Measurements from ENCODE around the gene POM121. TPM values are rescaled to one million over a fixed set of nuclear protein-coding genes. Genes with fewer than 3 reads are reported as not detected.
A peak's percentile ranks its signal among the peaks of the same experiment; 100 is the strongest.
"Not testable (repeated sequence)": the region's sequence is repeated elsewhere in the genome, so short reads cannot be mapped to it uniquely, and the experiment has no call there.

The POM121 gene
- total RNA-seq, 1 donor, result 6.3 TPM

DNA sequence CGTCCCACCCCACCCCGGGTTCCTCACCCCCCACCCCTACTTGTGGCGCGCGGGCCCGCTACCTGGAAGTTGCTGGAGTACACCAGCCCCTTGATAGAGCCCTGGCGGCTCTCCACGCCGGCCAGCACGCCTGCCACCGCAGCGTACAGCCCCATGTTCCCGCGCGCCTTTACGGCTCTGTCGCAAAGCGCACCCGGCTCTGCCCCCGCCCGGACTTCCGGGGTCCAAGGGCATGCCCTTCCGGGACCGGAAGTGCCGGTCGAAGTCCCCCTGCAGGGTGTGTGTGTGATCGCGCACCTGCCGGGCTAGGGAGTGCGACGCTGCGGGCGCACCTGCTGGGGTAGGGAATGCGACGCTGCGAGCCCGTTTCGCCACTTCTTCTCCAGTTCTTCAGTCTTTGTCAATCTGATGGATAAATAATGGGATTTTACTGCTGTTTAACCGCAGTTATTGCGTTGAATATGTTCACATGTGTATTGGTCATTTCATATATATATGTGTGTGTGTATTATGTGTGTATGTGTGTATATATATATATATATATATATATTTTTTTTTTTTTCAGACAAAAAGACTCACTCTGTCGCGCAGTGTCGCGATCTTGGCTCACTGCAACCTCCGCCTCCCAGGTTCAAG, 29.8 kb downstream of the POM121 start:
- DNase-seq (ENCODE audit: low read depth), result not testable (repeated sequence)
- H3K4me3 ChIP-seq (ENCODE audit: low read depth, low read length), result peak overlapping the region; percentile 42

DNA sequence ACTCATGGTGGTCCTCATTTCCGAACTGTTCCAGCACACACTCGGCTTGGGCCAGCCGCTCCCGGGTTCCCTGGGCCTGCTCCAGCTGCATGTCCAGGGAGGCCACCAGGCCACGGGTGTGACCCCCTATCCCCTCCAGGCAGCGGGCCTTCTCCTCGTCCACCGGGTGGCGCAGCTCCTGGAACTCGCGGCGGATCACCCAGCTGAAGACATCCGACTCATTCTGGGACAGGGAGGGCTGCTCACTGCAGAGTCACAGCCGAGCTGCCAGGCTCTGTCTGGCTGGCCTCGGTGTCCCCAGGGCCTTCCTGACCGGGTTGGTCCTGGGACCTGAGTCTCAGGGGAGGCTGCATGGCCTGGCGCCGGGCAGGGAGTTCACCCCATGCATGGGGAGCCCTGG, 35.1 kb downstream of the POM121 start:
- DNase-seq (ENCODE audit: low read depth), result not testable (repeated sequence)

DNA sequence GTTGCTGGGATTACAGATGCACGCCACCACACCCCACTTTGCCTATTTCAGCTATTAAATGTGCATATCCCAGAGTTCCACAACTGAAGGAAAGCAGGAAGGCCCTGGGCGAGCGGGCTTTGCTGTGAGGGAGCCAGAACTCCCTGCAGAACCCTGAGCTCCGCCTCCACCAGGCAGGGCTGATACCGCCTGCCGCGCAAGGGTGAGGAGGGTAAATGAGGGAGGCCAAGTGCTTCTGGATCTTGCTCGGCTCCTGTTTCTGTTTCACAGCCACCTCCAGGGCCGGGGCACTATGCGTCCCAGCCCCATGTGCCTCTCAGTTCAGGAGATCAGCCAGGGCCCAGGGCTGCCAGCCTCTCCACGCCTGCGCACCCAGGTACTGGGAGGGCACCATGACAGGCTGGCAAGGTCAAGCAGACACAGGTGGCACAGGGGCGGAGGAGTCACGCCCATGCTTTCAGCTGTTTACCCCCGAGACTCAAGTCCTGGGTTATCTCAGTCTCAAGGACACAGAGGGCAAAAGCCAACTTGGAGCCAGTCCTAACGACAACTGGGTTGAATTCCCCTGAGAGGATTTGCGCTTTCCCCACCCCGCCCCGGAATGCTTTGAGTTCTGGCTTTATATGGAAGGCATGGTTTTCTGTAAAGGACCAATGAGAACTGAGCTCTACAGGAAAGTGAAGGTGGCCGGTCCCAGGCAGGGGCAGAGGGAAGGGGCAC, 35.9 kb downstream of the POM121 start:
- not testable (repeated sequence) for H3K4me3 ChIP-seq (ENCODE audit: low read depth, low read length); DNase-seq (ENCODE audit: low read depth)

More for the DNA sequence above, 35.1 kb downstream of the POM121 start:
- not testable (repeated sequence) for H3K4me3 ChIP-seq (ENCODE audit: low read depth, low read length)

DNA sequence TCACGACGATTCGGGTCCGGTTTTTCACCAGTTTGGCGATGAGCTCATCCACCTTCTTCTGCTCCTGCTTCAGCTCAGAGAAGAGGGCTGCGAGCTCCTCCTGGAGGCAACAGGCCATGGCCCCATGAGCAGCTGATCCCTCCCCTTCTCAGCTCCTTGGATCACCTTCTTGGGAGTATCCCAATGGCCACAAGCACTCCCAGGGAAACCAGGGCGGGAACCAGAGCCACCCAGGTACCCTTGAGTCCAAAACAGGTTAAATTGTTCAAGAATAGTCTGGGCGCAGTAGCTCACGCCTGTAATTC, 36.4 kb downstream of the POM121 start:
- not testable (repeated sequence) for DNase-seq (ENCODE audit: low read depth); H3K4me3 ChIP-seq (ENCODE audit: low read depth, low read length)

DNA sequence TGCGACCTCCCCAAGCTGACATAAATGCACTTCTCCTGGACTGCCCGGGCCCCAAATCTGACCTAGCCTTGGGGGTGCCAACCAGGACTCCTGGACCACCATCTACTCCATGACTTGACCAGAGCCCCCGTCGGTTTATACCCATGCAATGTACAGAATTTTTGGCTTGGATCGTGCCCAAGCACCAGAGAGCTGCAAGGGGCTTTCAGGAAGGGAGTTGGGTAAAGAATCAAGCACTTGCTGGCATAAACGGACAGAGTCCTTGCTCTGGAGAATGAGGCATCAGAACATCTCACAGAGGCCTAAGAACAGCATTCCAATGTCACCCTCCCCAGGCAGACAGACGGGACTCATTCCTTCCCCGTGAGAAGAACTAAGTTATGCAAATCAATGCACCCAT, 38.2 kb downstream of the POM121 start:
- DNase-seq (ENCODE audit: low read depth); H3K4me3 ChIP-seq (ENCODE audit: low read depth, low read length): not testable (repeated sequence)

DNA sequence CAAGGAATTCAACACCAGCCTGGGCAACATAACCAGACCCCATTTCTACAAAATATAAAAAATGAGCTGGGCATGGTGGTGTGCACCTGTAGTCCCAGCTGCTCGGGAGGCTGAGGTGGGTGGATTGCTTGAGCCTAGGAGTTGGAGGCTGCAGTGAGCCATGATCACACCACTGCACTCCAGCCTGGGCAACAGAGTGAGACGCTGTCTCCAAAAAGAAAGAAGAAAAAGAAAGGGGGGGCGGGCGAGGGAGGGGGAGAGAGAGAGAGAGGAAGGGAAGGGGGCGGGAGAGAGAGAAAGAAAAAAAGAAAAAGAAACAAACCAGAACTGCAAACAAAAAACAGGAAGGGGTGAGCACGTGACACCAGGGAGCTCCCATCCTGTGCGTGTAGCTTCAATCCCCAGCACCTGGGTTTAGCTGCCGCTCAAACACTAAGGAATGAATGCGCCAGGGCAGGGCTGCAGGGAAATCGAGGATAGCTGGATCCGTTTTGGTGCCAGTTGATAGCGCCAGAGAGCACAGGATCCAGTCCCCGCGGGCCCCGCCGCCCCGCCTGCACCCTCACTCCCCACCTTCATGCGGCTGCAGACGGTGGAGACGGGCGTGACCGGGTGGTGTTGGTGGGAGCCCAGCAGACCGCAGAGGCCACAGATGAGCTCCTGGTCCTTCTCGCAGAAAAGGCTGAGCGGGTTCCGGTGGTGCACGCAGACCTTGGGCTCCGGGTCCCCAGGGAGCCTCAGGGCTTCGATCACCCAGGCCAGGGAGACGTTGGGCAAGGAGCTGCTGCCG, 40.5 kb downstream of the POM121 start:
- H3K4me3 ChIP-seq (ENCODE audit: low read depth, low read length); DNase-seq (ENCODE audit: low read depth): not testable (repeated sequence)

DNA sequence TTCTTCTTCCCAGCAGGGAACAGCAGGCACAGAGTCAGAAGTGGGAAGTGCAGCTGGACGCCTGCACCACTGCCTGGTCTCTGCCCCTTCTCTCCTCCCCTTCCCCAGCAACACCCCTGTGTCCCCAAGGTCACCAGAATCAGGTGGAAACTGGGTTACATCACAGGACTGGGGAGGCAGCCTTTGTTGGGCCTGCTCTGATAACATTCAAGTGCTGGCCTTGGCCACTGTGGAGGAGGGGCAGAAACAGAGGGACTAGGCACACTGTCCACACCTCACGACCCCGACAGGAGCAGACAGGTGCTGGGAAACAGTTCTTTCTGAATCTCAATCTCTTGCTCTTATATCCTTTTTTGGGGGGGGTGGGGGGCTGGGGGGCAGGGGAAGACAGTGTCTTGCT, 42.0 kb downstream of the POM121 start:
- DNase-seq (ENCODE audit: low read depth); H3K4me3 ChIP-seq (ENCODE audit: low read depth, low read length): not testable (repeated sequence)

DNA sequence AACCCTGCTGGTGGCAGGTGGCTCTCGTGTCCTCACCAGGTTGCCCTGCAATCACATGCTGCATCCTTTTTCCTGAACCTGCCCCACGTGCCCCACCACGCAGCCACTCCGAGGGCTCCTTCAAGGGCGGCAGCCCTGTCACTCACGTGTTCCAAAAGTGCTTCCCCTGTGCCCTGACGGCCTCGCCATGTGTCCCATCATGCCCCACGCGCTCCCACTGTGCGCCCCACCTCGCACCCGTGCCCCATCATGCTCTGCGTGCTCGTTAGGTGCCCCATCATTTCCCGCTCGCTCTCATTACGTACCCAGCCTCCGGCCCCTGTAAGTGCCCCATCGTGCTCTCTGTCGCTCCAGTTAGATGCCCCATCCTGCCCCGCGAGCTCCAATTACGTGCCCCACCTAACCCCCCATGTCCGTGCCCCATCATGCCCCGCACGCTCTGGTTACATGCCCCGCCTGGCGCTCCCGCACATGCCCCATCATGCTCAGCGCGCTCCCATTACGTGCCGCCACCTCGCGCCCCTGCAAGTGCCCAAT, 44.2 kb downstream of the POM121 start, which contains the start of gene TRIM74:
TSS of gene TRIM74 (minus strand) at position 487 of the 537 bp plus-strand sequence. CDS start 3,309 bp downstream, outside the sequence.
- not testable (repeated sequence) for DNase-seq (ENCODE audit: low read depth); H3K4me3 ChIP-seq (ENCODE audit: low read depth, low read length)

DNA sequence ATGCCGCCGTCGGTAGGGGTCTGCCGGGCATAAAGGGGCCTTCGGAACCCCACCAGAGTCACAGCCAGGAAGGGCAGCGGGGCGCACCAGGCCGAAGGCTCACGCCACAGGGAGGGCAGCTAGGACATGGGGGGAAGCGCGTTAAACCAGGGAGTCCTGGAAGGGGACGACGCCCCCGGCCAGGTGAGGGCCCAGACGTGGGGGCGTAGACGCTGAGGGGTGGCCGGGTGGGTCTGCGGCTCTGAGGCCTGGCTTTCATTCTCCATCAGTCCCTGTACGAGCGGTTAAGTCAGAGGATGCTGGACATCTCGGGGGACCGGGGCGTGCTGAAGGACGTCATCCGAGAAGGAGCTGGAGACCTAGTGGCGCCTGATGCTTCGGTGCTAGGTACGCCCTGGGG, 44.8 kb downstream of the POM121 start:
- DNase-seq (ENCODE audit: low read depth); H3K4me3 ChIP-seq (ENCODE audit: low read depth, low read length): not testable (repeated sequence)

DNA sequence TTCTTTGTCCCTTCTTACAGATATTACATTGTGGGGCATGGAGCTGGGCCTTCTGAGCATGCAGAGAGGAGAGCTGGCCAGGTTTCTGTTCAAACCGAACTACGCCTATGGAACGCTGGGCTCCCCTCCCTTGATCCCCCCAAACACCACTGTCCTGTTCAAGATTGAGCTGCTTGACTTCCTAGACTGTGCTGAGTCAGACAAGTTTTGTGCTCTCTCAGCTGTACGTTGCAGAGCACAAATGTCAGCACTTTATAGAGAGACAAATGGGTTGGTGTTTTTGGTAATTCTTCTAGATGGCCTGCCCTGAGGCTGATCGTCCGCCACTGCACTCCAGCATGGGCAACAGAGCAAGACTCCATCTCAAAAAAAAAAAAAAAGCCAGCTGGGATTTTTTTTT, 46.6 kb downstream of the POM121 start:
- DNase-seq (ENCODE audit: low read depth); H3K4me3 ChIP-seq (ENCODE audit: low read depth, low read length): not testable (repeated sequence)

DNA sequence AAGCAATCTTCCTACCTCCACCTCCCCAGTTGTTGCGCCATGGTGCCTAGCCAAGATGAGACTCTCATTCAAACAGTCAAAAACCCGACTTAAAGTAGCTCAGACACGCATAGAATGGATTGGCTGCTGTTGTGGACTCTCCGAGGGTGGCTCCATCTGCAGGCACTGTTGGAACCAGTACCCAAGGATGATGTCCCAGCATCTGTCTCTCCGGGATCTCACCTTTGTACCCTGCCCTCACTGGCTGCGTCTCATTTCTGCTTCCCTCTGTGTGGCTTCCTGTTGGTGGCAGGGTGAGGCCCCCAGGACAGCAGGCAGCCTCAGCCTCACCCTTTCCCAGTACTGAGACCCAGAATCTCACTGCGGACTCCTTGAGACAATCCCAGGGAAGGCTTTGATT, 49.9 kb downstream of the POM121 start:
- not testable (repeated sequence) for H3K4me3 ChIP-seq (ENCODE audit: low read depth, low read length); DNase-seq (ENCODE audit: low read depth)

DNA sequence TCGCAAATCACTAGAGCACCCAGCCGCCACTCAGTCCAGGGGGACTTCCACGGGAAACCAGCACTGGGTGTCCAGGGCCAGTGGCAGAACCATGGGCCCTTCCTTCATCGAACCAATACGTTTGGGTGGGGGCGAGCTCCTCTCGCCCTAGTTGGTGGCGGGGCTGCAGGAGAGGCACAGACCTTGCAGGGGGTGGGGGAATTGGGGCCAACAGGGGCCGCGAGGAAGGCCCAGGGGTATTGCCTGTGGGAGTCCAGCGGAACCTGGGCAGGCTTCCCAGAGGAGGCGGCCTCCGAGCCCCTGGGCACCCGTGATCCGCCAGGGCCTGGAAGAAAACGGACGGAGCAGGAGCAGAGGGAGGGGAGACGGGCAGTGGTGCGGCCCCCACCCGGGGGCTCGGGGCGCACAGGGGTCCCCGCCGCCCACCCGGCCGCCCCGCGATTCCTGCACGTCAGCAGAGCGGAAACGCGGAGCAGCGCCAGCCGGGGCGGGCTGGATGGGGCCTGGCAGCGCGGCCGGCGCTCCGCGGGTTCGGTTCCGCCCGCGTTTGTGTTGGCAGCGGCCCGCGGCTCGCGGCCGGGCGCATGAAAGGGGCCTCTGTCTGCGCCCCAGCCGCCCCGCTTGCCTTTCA, 50.9 kb downstream of the POM121 start:
- DNase-seq (ENCODE audit: low read depth); H3K4me3 ChIP-seq (ENCODE audit: low read depth, low read length): not testable (repeated sequence)

DNA sequence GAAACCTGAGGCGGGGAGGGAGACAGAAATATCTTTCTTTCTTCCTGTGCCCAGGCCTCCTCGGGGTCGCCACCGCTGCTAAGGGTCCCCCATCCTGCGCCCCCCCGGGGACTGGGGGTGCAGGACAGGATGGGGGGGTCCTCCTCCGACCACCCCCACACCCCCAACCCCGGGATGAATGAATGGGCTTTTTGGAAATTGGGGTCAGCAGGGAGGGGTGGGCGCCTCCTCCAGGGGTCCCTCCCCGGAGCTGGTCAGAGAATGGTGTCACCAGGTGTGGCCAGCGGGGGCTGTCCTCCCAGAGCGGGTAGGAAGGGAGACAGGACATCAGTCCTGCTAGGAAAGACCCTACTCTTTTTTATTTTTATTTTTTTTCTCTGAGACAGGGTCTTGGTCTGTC, 51.5 kb downstream of the POM121 start:
- H3K4me3 ChIP-seq (ENCODE audit: low read depth, low read length); DNase-seq (ENCODE audit: low read depth): not testable (repeated sequence)

DNA sequence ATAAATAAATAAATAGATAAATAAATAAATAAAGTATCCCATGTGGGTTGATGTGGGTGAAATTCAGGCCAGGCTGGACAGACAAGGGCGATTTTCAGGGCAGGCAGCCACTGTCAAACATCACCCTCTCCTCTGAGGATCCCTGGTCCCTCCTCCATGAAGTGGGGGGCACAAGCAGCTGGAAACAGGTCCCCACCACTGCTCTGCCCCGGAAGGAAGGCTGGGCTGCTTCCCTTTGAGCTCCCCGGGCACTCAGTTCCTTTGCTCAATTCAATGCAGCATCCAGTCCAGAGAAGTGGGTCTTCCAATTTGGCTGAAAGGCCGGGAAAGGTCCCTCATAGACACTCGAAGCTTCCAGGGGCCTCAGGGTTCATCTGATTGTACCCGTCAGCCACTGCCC, 55.5 kb downstream of the POM121 start:
- H3K4me3 ChIP-seq (ENCODE audit: low read depth, low read length); DNase-seq (ENCODE audit: low read depth): not testable (repeated sequence)

DNA sequence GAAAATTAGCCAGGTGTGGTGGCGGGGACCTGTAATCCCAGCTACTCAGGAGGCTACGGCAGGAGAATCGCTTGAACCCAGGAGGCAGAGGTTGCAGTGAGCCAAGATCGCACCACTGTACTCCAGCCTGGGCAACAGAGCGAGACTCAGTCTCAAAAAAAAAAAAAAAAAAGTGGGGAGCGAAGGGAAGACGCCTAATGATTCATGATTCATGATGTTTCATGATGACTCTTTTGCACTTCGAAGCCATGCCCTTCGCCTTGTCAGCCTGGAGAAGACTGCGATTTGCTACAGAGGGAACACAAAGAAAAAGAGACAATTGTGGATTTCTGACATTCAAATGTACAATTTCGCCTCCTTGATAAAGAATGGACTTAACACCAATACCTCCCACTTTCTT, 57.2 kb downstream of the POM121 start:
- DNase-seq (ENCODE audit: low read depth); H3K4me3 ChIP-seq (ENCODE audit: low read depth, low read length): not testable (repeated sequence)

DNA sequence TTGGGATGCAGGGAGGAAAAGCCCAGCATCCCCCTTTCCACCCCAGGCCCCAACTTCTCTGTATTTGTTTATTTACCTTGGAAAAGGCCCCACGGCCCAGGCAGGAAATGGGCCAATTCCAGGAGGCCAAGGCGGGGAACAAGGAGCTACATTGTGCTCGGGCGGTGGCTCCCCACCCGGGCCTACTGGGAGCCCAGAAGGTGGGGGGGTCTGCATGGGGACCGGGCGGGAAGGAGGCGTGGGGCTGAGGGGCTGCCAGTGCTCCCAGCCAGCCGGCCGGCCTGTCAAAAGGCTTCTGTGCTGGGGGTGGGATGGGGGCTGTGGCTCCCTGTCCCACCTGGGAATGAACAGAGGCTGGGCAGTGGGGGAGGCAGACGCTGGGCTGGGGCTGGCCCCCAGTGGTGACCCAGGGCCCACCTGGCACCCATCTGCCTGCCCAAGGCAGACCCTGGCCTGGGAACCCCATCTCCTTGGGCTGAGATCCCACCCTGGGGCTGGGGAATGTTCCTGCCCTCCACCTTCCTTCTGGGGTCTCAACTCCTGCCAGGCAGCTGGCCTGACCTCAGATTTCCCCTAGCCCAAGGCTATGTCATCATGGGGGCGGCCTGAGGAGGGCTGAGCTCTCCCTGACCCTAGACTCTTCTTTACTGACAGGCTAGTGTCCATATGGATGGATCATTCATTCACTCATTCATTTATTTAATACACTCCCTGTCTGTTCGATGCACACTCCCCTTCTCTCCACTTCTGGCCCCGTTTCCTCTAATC, 65.4 kb downstream of the POM121 start:
- not testable (repeated sequence) for H3K4me3 ChIP-seq (ENCODE audit: low read depth, low read length); DNase-seq (ENCODE audit: low read depth)

DNA sequence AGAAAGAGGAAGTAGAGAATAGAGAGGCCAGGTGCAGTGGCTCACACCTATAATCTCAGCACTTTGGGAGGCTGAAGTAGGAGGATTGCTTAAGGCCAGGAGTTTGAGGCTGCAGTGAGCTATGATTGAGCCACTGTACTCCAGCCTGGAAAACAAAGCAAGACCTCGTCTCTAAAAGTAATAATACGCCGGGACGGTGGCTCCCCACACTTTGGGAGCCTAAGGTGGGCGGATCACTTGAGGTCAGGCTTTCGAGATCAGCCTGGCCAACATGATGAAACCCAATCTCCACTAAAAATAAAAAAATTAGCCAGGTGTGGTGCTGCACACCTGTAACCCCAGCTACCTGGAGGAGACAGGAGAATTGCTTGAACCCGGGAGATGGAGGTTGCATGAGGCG, 70.6 kb downstream of the POM121 start:
- not testable (repeated sequence) for DNase-seq (ENCODE audit: low read depth)

DNA sequence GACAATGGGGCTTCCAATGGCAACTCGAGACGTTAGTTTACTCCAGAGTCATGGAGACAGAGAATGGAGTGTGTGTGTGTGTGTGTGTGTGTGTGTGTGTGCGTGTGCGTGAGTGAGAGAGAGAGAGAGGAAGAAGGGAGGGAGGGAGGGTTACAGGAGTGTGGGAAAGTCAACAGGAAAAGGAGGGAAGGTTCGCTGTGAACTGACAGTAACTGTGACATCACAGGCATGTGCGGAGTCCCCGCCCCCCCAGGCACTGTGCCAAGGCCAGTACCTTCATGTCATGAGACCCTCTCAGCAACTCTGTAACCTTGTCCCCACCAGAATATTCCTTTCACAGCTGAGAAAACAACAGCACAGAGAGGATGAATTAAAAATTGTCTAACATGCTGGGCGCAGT, 72.6 kb downstream of the POM121 start:
- DNase-seq (ENCODE audit: low read depth), result not testable (repeated sequence)

More for the DNA sequence above, 70.6 kb downstream of the POM121 start:
- H3K4me3 ChIP-seq (ENCODE audit: low read depth, low read length), result not testable (repeated sequence)

More for the DNA sequence above, 72.6 kb downstream of the POM121 start:
- not testable (repeated sequence) for H3K4me3 ChIP-seq (ENCODE audit: low read depth, low read length)

Measured in fibroblast of the aortic adventitia (primary cell).